Measurements from ENCODE around the gene SEC11A.

GRCh38 chr15:84725001-84725491 lies 9.1 kb upstream of the SEC11A start:
- TF ChIP-seq, protein P1, sequence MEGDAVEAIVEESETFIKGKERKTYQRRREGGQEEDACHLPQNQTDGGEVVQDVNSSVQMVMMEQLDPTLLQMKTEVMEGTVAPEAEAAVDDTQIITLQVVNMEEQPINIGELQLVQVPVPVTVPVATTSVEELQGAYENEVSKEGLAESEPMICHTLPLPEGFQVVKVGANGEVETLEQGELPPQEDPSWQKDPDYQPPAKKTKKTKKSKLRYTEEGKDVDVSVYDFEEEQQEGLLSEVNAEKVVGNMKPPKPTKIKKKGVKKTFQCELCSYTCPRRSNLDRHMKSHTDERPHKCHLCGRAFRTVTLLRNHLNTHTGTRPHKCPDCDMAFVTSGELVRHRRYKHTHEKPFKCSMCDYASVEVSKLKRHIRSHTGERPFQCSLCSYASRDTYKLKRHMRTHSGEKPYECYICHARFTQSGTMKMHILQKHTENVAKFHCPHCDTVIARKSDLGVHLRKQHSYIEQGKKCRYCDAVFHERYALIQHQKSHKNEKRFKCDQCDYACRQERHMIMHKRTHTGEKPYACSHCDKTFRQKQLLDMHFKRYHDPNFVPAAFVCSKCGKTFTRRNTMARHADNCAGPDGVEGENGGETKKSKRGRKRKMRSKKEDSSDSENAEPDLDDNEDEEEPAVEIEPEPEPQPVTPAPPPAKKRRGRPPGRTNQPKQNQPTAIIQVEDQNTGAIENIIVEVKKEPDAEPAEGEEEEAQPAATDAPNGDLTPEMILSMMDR (IDR thresholded peaks at IDR 0.05; ENCODE audit: low read length), result no peak
- no peak for TF ChIP-seq EZH2phosphoT487 (IDR thresholded peaks at IDR 0.05; ENCODE audit: low read length)

All from MM.1S (cell line).